KBM-7 (cell line): Measurements from ENCODE around the gene UGT8.
A peak's percentile ranks its signal among the peaks of the same experiment; 100 is the strongest.
"Not testable (repeated sequence)": the region's sequence is repeated elsewhere in the genome, so short reads cannot be mapped to it uniquely, and the experiment has no call there.

Experiments used
- DNase-seq: peaks from one replicate; pipeline ENCODE4 v3.0.0-alpha.2; 2015
- in situ Hi-C: fragments of 300-500 bp; cut with MboI; formaldehyde crosslinking; loops from 2 replicates; pipeline ENCODE4 v1.14.3; 2020; ENCODE audit warnings: low sequenced_read_pairs, low pct_unique_long_range_greater_than_20kb, mixed read lengths

The UGT8 gene

GRCh38 chr4:114598191-114599121 lies at the start of gene UGT8:
Gene UGT8, plus strand, starts transcription at chr4:114598807. Its CDS starts 24,074 bp downstream, at chr4:114622881.
- in situ Hi-C loops = no loop called here
- DNase-seq = no peak

GRCh38 chr4:114549638-114550037 lies 49.0 kb upstream of the UGT8 start:
- in situ Hi-C loops = no loop called here
- no peak for DNase-seq

- DNase-seq = peak; percentile 16
- in situ Hi-C loops = no loop called here
These were observed 40.1 kb upstream of the UGT8 start for GRCh38 chr4:114558446-114559020.

- no peak for DNase-seq
- in situ Hi-C loops = no loop called here
These were observed 37.0 kb upstream of the UGT8 start for GRCh38 chr4:114561590-114561989.

- in situ Hi-C loops = no loop called here
- DNase-seq = no peak
These were observed 36.3 kb upstream of the UGT8 start for GRCh38 chr4:114562176-114562904.

- in situ Hi-C loops = no loop called here
- DNase-seq = no peak
These were observed 34.9 kb upstream of the UGT8 start for GRCh38 chr4:114563536-114564315.

- DNase-seq = no peak
- in situ Hi-C loops = no loop called here
These were observed 21.2 kb upstream of the UGT8 start for GRCh38 chr4:114577386-114577785.

GRCh38 chr4:114582621-114583020 lies 16.0 kb upstream of the UGT8 start:
- DNase-seq = no peak
- in situ Hi-C loops = no loop called here

GRCh38 chr4:114588305-114588704 lies 10.3 kb upstream of the UGT8 start:
- no peak for DNase-seq
- in situ Hi-C loops = no loop called here

- in situ Hi-C loops, DNase-seq: not testable (repeated sequence)
These were observed 8.2 kb upstream of the UGT8 start for GRCh38 chr4:114590360-114590759.

GRCh38 chr4:114593526-114593925 lies 5.1 kb upstream of the UGT8 start:
- in situ Hi-C loops = no loop called here
- DNase-seq = no peak

GRCh38 chr4:114595207-114595606 lies 3.4 kb upstream of the UGT8 start:
- in situ Hi-C loops = no loop called here
- DNase-seq = no peak

GRCh38 chr4:114595921-114596320 lies 2.7 kb upstream of the UGT8 start:
- in situ Hi-C loops = no loop called here
- DNase-seq = no peak

- no peak for DNase-seq
- in situ Hi-C loops = no loop called here
These were observed 1.0 kb upstream of the UGT8 start for GRCh38 chr4:114597410-114598115.

GRCh38 chr4:114599231-114599902 lies 760 bp downstream of the UGT8 start:
- in situ Hi-C loops = no loop called here
- no peak for DNase-seq

GRCh38 chr4:114599903-114600552 lies 1.4 kb downstream of the UGT8 start:
- in situ Hi-C loops = no loop called here
- DNase-seq = no peak

GRCh38 chr4:114600672-114601071 lies 2.1 kb downstream of the UGT8 start:
- in situ Hi-C loops = no loop called here
- DNase-seq = no peak
